Measurements from ENCODE around the gene RIOX2.

Gene RIOX2

DNA sequence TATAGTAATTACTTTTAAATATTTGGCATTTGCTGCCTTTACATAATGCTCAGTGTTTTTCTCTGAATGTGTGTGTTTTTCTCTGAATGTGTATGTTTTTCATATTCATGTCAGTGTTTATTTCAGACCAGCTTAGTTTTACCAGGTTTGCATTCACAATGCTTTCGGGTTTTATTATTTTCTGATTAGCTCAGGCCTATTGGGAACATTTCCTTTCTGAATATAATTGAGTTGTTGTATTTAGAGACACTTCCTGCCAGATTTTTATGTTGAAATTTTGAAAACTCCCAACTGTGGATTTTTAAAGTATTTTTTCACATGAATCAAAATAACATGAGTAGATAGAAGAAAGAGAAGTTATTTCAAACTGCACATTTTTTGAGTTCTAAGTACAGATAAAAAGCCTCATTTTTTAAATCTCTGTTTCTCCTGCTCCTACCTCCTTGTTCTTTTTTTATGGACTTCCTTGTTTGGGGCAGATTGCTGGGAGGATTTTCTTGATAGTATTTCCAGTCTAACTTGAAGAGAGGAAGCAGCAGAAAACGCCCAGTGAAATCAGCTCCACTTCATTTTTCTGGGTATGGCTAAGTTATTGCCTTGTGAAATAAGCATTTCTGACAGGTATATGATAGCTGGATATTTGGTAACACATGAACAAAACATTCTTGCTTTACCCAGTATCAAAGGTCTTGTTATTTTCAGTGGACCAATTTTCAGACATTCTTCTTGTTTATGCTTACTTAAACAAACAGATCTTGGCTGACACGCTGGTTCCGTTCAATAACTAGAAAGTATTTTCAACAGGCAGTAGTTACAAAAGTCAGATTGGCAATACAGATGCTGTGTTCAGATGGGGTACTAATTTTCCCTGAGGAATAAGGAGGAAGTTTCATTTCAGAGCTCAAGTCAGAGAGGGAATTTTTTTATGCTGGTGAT is 70.7 kb downstream of the RIOX2 start:
- no peak for DNase-seq

DNA sequence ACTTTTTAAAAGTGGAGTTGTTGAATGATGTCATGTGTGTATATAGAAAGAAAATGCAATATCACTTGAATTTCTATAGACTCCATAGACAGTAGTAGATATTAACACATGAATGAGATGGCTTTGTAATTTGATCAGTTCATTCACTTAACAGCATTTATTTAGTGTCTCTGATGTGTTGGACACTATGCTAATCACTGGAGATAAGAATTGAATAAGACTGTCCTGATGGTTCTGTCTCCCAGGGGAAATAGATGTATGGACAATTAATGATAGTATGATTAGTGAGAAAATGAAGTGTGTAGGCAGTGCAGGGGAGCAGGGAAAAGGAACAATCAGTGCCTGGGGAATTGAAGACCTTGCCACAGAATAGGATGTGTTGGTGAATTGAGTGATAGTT is 72.9 kb downstream of the RIOX2 start:
- no peak for DNase-seq

DNA sequence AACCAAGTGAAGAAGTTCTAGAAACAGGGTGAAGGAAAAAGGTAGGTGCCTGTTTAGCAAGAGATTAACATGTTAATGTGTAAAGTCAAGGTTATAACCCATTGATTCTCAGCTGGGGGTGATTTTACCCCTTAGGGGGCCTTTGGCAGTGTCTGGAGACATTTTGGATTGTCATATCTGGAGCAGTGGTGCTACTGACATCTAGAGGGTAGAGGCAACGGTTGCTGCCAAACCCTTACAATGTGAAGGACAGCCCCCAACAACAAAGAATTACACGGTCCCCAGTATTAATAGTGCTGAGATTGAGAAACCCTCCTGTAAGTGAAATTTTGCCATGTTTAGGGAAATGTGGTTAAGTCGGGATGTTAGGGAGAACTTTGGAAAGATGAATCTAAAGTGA is 75.7 kb downstream of the RIOX2 start:
- DNase-seq, result no peak

DNA sequence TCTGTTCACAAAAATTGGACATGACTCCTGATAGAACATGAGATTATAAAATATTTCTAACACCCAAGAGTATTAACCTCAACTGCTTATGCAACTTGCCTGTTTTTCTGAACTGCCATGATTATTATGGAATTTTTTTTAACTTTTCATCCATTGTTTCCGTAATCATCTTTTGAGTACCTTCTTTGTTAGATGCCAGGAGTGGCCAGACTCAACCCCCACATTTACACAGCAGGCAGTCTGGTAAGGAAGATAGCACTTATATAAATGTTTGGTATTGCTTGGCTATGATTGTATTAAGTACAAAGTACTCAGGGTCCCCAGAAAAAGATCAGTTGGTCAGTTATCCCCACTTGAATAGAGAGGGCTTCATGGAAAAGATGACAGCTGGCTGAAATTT is 76.1 kb downstream of the RIOX2 start:
- DNase-seq, result no peak

DNA sequence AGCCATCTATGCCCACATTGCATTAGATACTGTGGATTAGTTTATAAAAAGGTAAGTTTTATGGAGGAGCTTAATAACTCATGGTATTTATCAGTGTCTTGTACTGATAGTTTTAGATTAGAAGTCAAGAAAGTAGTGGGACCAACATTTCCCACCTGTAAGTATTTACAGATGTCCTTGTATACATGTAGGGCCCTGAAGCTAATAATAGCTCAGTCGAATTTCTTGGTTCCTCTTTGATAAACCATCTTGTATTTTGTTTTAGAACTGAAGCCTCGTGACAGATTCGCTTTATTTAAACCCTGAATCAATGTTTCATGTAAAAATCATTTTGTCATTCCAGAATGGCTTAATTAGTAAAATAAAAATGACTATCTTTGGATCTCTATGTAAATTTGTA is 77.0 kb downstream of the RIOX2 start:
- DNase-seq, result no peak

DNA sequence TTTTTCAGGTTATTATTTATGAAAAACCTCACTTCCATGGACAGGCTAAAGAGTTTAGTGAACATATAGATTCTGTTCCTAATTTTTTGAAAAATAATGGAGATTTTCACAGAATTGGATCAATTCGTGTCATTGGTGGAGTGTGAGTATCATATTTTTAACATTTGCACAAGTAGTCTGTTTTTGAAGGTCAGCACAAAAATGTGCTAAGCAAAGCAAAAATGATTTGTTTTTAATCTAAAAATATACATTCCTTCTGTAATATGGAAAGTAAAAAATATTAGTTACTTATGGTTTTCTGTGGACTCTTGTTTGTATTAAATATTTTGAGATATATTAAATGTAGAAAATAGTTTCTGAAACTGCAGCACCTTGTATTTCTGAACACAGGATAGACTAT is 79.4 kb downstream of the RIOX2 start:
- no peak for DNase-seq

All from KG1 (cell line).